ENCODE measurements around the gene NUDC. TPM values are rescaled to one million over a fixed set of nuclear protein-coding genes. Genes with fewer than 3 reads are reported as not detected.

NUDC gene
- total and polyA plus RNA-seq, 2 of the 13 experiments (the other 11 are each of a cell fraction or from before 2014, with no cell fraction given), result 34.7 to 104 TPM

DNA sequence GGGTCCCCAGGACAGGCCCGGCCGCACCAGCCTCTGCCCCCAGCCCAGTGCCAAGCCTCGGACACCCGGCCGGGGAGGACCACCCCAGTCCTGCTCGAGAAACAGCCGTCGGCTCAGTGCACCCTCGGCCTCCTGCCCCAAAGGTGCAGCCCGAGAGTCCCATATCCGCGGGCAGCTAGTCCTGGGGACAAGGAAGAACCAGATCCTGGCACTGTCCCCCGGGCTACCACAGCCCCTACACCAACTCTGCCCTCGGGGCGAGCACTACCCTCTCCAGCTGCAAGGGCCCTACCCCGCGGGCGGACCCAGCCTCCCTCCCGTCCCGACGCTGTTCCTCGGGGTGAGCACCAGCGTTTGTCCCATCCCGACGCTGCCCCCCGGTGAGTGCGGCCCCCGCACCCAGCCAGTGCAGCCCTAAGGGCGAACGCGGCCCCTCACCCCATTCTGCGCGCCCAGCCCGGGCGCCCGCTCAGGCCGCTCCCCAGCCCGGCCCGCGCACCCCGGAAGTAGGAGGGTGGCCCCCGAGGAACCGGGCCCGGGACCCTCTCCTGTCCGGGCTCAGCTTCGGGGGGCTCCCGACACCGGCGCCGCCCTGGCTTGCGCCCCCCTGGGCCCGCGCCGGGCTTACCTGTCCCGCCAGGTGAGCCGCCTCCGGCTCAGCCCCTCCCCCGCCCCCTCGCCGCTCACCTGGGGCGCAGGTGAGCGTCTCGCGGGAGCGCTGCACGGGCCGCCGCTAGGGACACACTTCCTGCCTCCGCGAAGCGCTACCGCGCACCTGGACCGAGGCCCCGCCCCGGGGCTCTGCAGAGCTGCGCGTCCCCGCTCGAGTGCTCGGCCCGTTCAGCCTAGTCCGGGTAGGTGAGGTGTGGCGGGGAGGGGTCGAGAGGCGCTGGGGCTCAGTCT, 38.4 kb downstream of the NUDC start, which contains the start of gene KDF1 (continued):
- TF ChIP-seq, protein P1, sequence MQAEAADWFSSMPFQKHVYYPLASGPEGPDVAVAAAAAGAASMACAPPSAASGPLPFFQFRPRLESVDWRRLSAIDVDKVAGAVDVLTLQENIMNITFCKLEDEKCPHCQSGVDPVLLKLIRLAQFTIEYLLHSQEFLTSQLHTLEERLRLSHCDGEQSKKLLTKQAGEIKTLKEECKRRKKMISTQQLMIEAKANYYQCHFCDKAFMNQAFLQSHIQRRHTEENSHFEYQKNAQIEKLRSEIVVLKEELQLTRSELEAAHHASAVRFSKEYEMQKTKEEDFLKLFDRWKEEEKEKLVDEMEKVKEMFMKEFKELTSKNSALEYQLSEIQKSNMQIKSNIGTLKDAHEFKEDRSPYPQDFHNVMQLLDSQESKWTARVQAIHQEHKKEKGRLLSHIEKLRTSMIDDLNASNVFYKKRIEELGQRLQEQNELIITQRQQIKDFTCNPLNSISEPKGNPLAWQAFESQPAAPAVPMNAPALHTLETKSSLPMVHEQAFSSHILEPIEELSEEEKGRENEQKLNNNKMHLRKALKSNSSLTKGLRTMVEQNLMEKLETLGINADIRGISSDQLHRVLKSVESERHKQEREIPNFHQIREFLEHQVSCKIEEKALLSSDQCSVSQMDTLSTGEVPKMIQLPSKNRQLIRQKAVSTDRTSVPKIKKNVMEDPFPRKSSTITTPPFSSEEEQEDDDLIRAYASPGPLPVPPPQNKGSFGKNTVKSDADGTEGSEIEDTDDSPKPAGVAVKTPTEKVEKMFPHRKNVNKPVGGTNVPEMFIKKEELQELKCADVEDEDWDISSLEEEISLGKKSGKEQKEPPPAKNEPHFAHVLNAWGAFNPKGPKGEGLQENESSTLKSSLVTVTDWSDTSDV (CRISPR knock-in tag; IDR thresholded peaks at IDR 0.05), result no peak
- TF ChIP-seq, protein P2, sequence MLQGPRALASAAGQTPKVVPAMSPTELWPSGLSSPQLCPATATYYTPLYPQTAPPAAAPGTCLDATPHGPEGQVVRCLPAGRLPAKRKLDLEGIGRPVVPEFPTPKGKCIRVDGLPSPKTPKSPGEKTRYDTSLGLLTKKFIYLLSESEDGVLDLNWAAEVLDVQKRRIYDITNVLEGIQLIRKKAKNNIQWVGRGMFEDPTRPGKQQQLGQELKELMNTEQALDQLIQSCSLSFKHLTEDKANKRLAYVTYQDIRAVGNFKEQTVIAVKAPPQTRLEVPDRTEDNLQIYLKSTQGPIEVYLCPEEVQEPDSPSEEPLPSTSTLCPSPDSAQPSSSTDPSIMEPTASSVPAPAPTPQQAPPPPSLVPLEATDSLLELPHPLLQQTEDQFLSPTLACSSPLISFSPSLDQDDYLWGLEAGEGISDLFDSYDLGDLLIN (CRISPR knock-in tag; IDR thresholded peaks at IDR 0.05; ENCODE audit: borderline replicate concordance), result no peak
- TF ChIP-seq, protein P3, sequence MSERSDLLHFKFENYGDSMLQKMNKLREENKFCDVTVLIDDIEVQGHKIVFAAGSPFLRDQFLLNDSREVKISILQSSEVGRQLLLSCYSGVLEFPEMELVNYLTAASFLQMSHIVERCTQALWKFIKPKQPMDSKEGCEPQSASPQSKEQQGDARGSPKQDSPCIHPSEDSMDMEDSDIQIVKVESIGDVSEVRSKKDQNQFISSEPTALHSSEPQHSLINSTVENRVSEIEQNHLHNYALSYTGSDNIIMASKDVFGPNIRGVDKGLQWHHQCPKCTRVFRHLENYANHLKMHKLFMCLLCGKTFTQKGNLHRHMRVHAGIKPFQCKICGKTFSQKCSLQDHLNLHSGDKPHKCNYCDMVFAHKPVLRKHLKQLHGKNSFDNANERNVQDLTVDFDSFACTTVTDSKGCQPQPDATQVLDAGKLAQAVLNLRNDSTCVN (CRISPR knock-in tag; IDR thresholded peaks at IDR 0.05; ENCODE audit: borderline replicate concordance), result no peak
- no peak for TF ChIP-seq ETV5 (CRISPR knock-in tag; IDR thresholded peaks at IDR 0.05; ENCODE audit: borderline replicate concordance)
- no peak; the same call in 1 of the 2 replicates for TF ChIP-seq ZNF333 (CRISPR knock-in tag; IDR thresholded peaks at IDR 0.05; ENCODE audit: borderline replicate concordance)
- TF ChIP-seq, protein P4, sequence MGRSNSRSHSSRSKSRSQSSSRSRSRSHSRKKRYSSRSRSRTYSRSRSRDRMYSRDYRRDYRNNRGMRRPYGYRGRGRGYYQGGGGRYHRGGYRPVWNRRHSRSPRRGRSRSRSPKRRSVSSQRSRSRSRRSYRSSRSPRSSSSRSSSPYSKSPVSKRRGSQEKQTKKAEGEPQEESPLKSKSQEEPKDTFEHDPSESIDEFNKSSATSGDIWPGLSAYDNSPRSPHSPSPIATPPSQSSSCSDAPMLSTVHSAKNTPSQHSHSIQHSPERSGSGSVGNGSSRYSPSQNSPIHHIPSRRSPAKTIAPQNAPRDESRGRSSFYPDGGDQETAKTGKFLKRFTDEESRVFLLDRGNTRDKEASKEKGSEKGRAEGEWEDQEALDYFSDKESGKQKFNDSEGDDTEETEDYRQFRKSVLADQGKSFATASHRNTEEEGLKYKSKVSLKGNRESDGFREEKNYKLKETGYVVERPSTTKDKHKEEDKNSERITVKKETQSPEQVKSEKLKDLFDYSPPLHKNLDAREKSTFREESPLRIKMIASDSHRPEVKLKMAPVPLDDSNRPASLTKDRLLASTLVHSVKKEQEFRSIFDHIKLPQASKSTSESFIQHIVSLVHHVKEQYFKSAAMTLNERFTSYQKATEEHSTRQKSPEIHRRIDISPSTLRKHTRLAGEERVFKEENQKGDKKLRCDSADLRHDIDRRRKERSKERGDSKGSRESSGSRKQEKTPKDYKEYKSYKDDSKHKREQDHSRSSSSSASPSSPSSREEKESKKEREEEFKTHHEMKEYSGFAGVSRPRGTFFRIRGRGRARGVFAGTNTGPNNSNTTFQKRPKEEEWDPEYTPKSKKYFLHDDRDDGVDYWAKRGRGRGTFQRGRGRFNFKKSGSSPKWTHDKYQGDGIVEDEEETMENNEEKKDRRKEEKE (IDR thresholded peaks at IDR 0.05), result no peak
- no peak; the same call in 1 of the 2 replicates for TF ChIP-seq ZNF234 (CRISPR knock-in tag; conservative IDR thresholded peaks at IDR 0.05)
- TF ChIP-seq, protein P5, sequence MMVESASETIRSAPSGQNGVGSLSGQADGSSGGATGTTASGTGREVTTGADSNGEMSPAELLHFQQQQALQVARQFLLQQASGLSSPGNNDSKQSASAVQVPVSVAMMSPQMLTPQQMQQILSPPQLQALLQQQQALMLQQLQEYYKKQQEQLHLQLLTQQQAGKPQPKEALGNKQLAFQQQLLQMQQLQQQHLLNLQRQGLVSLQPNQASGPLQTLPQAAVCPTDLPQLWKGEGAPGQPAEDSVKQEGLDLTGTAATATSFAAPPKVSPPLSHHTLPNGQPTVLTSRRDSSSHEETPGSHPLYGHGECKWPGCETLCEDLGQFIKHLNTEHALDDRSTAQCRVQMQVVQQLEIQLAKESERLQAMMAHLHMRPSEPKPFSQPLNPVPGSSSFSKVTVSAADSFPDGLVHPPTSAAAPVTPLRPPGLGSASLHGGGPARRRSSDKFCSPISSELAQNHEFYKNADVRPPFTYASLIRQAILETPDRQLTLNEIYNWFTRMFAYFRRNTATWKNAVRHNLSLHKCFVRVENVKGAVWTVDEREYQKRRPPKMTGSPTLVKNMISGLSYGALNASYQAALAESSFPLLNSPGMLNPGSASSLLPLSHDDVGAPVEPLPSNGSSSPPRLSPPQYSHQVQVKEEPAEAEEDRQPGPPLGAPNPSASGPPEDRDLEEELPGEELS (CRISPR knock-in tag; IDR thresholded peaks at IDR 0.05), result 0 out of 2 replicates have a peak, but pooled peaks have one; percentile 40
- 0 out of 2 replicates have a peak, but pooled peaks have one; percentile 20 for TF ChIP-seq HOXA9 (CRISPR knock-in tag; IDR thresholded peaks at IDR 0.05; ENCODE audit: borderline replicate concordance)
- TF ChIP-seq TSC22D2 (CRISPR knock-in tag; IDR thresholded peaks at IDR 0.05; ENCODE audit: borderline replicate concordance), result no peak
- peak; percentile 47 for TF ChIP-seq HNRNPLL (IDR thresholded peaks at IDR 0.05; ENCODE audit: low read depth, low read length, poor library complexity, severe bottlenecking)

All from HepG2 (cell line).